Measurements from ENCODE around the gene ZC3H4.

ZC3H4 gene

GRCh38 chr19:47112997-47113849 is at the start of gene ZC3H4:
TSS of gene ZC3H4 (minus strand) at chr19:47113776. CDS start at chr19:47112584, 1,192 bp downstream.
- peak within 1 kb of the TSS; percentile 98 for H3K4me3 ChIP-seq (replicated peaks; ENCODE audit: low read depth, low read length)
- DNase-seq (ENCODE audit: low read depth), result peak; percentile 99
- TF ChIP-seq CTCF (IDR thresholded peaks at IDR 0.05; ENCODE audit: low read length, missing control alignments), result no peak

- H3K4me3 ChIP-seq (replicated peaks; ENCODE audit: low read depth, low read length), result no peak overlapping the region
- no peak for DNase-seq (ENCODE audit: low read depth)
- TF ChIP-seq CTCF (IDR thresholded peaks at IDR 0.05; ENCODE audit: low read length, missing control alignments), result no peak
Observed at GRCh38 chr19:47161876-47162489, 48.4 kb upstream of the ZC3H4 start.

- no peak for TF ChIP-seq CTCF (IDR thresholded peaks at IDR 0.05; ENCODE audit: low read length, missing control alignments)
- peak; percentile 36 for DNase-seq (ENCODE audit: low read depth)
- no peak overlapping the region for H3K4me3 ChIP-seq (replicated peaks; ENCODE audit: low read depth, low read length)
Observed at GRCh38 chr19:47158879-47159503, 45.4 kb upstream of the ZC3H4 start.

- no peak for DNase-seq (ENCODE audit: low read depth)
- no peak overlapping the region for H3K4me3 ChIP-seq (replicated peaks; ENCODE audit: low read depth, low read length)
- TF ChIP-seq CTCF (IDR thresholded peaks at IDR 0.05; ENCODE audit: low read length, missing control alignments), result no peak
Observed at GRCh38 chr19:47158367-47158791, 44.8 kb upstream of the ZC3H4 start.

GRCh38 chr19:47157431-47158321 is 44.1 kb upstream of the ZC3H4 start:
- no peak overlapping the region for H3K4me3 ChIP-seq (replicated peaks; ENCODE audit: low read depth, low read length)
- DNase-seq (ENCODE audit: low read depth), result peak; percentile 86

More at GRCh38 chr19:47157431-47158321, 44.1 kb upstream of the ZC3H4 start:
- peak; percentile 12 for TF ChIP-seq CTCF (IDR thresholded peaks at IDR 0.05; ENCODE audit: low read length, missing control alignments)
